ENCODE data around the gene MTOR.

DNA sequence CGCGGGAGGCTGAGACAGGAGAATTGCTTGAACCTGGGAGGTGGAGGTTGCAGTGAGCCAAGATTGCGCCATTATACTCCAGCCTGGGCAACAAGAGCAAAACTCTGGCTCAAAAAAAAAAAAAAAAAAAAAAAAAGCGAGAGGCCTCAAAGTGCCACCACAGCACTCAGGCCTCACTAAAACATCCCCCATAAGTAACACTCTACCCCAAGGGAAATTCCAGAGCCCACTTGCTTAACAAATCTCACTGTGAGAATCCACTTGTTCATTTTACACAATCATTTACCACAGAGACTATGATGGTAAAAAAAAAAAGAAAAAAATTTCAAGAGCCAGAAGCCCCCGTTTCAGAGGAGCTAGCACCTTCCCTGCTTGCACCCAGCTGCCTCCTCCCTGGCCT, 136.4 kb downstream of the MTOR start:
- TF ChIP-seq, protein P1, sequence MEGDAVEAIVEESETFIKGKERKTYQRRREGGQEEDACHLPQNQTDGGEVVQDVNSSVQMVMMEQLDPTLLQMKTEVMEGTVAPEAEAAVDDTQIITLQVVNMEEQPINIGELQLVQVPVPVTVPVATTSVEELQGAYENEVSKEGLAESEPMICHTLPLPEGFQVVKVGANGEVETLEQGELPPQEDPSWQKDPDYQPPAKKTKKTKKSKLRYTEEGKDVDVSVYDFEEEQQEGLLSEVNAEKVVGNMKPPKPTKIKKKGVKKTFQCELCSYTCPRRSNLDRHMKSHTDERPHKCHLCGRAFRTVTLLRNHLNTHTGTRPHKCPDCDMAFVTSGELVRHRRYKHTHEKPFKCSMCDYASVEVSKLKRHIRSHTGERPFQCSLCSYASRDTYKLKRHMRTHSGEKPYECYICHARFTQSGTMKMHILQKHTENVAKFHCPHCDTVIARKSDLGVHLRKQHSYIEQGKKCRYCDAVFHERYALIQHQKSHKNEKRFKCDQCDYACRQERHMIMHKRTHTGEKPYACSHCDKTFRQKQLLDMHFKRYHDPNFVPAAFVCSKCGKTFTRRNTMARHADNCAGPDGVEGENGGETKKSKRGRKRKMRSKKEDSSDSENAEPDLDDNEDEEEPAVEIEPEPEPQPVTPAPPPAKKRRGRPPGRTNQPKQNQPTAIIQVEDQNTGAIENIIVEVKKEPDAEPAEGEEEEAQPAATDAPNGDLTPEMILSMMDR (IDR thresholded peaks at IDR 0.05) = no peak
- TF ChIP-seq EZH2phosphoT487 (IDR thresholded peaks at IDR 0.05) = no peak

Measured in neural progenitor cell (in vitro differentiated cells).